Measurements from ENCODE around the gene PAM. TPM values are rescaled to one million over a fixed set of nuclear protein-coding genes. Genes with fewer than 3 reads are reported as not detected.

PAM gene
- total and polyA plus RNA-seq, 2 of the 8 experiments (the other 6 are each of a cell fraction or from before 2014, with no cell fraction given) = 30.4 to 67.8 TPM

- TF ChIP-seq JUN (IDR thresholded peaks at IDR 0.05; ENCODE audit: low read depth, low read length) = no peak
- TF ChIP-seq ATF2 (IDR thresholded peaks at IDR 0.05; ENCODE audit: low read length) = no peak
Observed at GRCh38 chr5:102873379-102873932, 118.4 kb downstream of the PAM start (continued).

Measured in H1 (cell line).